ENCODE results near the gene SAMD10. TPM values are rescaled to one million over a fixed set of nuclear protein-coding genes. Genes with fewer than 3 reads are reported as not detected.
A peak's percentile ranks its signal among the peaks of the same experiment; 100 is the strongest.

The SAMD10 gene
- 17.2 TPM for polyA plus RNA-seq (2013)

GRCh38 chr20:63979557-63980316, at the start of gene SAMD10:
TSS of gene SAMD10 (minus strand) at chr20:63979642. CDS start at chr20:63979467, 175 bp downstream.
- peak; percentile 84 to 94 (median 92) for DNase-seq
- H3K4me3 ChIP-seq (ENCODE audit: control insufficient read depth in 1 of 7, extremely low read depth in 1 of 7, insufficient read depth in 4 of 7, low read depth in 2 of 7, low read length in 6 of 7), result peak within 1 kb of the TSS; percentile 58 to 99 (median 89)
- H3K27ac ChIP-seq (ENCODE audit: insufficient read depth in 1 of 2, low read depth in 1 of 2, low read length in 2 of 2, poor library complexity in 1 of 2, severe bottlenecking in 2 of 2), result peak within 1 kb of the TSS; percentile 20 to 88
- CTCF ChIA-PET, result interaction anchor here (0.8 to 2.3 kb wide), 20 partner anchors 8 to 181 kb away, joined by 3 to 18 read pairs (median 4); partner anchors contain the start of genes LKAAEAR1, OPRL1, RGS19 and TCEA2
- H3K4me1 ChIP-seq (ENCODE audit: control extremely low read depth in 1 of 4, control insufficient read depth in 4 of 4, insufficient read depth in 4 of 4, low read length in 3 of 4), result peaks cover 5 to 49% (median 43%) of the 10 kb centered on the region in 4 experiments
- 0% methylated on average over 37 of the region's 52 CpGs for WGBS (ENCODE audit: insufficient coverage)
- H3K36me3 ChIP-seq (ENCODE audit: control insufficient read depth in 4 of 4, insufficient read depth in 4 of 4, low read length in 3 of 4), result peaks cover 2 to 37% (median 28%) of the 10 kb centered on the region in 4 experiments
- POLR2A ChIA-PET, result interaction anchor here (0.6 to 0.8 kb wide), 3 partner anchors 59 to 950 kb away, joined by 3 read pairs; no protein-coding TSS in a partner anchor
- H3K27me3 ChIP-seq (replicated peaks in 2 of 5; ENCODE audit: control insufficient read depth in 4 of 5, insufficient read depth in 5 of 5, low read length in 4 of 5), result no peaks in the 10 kb centered on the region
- no peaks in the 10 kb centered on the region for H3K9me3 ChIP-seq (ENCODE audit: control extremely low read depth in 1 of 5, control insufficient read depth in 4 of 5, insufficient read depth in 2 of 5, low read depth in 1 of 5, low read length in 4 of 5)

DNA sequence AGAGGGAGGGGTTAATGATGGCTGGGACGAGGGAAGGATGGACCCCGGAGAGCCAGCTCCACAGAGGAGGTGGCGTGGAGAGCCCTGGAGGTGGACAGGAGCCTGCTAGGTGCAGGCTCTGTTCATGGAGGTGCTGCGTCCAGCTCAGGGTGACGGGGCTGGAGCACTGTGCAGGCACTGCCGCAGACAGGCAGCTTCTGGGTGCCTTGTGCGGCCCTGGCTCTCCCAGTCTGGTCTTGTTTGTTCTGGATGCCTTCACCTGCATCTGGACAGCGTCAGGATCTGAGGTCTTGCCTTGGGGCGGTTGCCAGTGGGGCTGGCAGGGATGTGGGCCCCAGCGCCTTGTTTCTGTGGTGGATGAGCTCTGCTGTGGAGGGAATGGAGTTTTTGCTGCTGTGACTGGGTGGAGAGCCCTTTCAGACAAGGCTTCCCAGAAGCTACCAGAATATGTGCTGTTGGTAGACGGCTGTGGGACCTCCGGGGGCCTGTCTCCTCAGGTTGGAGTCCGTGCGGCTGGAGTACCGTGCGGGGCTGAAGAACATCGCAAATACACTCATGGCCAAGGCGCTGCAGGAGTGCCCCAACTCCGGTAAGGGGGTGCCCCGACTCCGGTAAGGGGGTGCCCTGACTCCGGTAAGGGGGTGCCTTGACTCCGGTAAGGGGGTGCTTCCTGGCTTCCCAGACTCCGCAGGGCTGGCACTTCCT, 48.7 kb upstream of the SAMD10 start:
- H3K9me3 ChIP-seq (ENCODE audit: control extremely low read depth in 1 of 5, control insufficient read depth in 4 of 5, insufficient read depth in 2 of 5, low read depth in 1 of 5, low read length in 4 of 5), result no peaks in the 10 kb centered on the region
- H3K4me1 ChIP-seq (ENCODE audit: control extremely low read depth in 1 of 4, control insufficient read depth in 4 of 4, insufficient read depth in 4 of 4, low read length in 3 of 4), result no peaks in the 10 kb centered on the region
- CTCF ChIA-PET, result interaction anchor here (1.4 to 3.1 kb wide), 2 partner anchors 10 to 29 kb away, joined by 5 to 16 read pairs; no protein-coding TSS in a partner anchor
- H3K27me3 ChIP-seq (replicated peaks in 2 of 5; ENCODE audit: control insufficient read depth in 4 of 5, insufficient read depth in 5 of 5, low read length in 4 of 5), result no peaks in the 10 kb centered on the region
- POLR2A ChIA-PET, result interaction anchor here (0.5 kb wide), 1 partner anchor 31 kb away, joined by 5 read pairs; no protein-coding TSS in a partner anchor
- 98% methylated on average over 17 of the region's 24 CpGs for WGBS (ENCODE audit: insufficient coverage)
- DNase-seq, result no peak
- peaks cover 30 to 95% (median 85%) of the 10 kb centered on the region in 4 experiments for H3K36me3 ChIP-seq (ENCODE audit: control insufficient read depth in 4 of 4, insufficient read depth in 4 of 4, low read length in 3 of 4)
- H3K4me3 ChIP-seq (ENCODE audit: control insufficient read depth in 1 of 7, extremely low read depth in 1 of 7, insufficient read depth in 4 of 7, low read depth in 2 of 7, low read length in 6 of 7), result no peak overlapping the region
- no peak overlapping the region for H3K27ac ChIP-seq (ENCODE audit: insufficient read depth in 1 of 2, low read depth in 1 of 2, low read length in 2 of 2, poor library complexity in 1 of 2, severe bottlenecking in 2 of 2)

- Histone ChIP-seq H3K27ac (ENCODE audit: insufficient read depth in 1 of 2, low read depth in 1 of 2, low read length in 2 of 2, poor library complexity in 1 of 2, severe bottlenecking in 2 of 2) (no peak overlapping the region), H3K27me3 (replicated peaks in 2 of 5; ENCODE audit: control insufficient read depth in 4 of 5, insufficient read depth in 5 of 5, low read length in 4 of 5) (no peaks in the 10 kb centered on the region), H3K4me3 (ENCODE audit: control insufficient read depth in 1 of 7, extremely low read depth in 1 of 7, insufficient read depth in 4 of 7, low read depth in 2 of 7, low read length in 6 of 7) (no peak overlapping the region), H3K36me3 (ENCODE audit: control insufficient read depth in 4 of 4, insufficient read depth in 4 of 4, low read length in 3 of 4) (peaks cover 31 to 97% (median 83%) of the 10 kb centered on the region in 4 experiments), H3K4me1 (ENCODE audit: control extremely low read depth in 1 of 4, control insufficient read depth in 4 of 4, insufficient read depth in 4 of 4, low read length in 3 of 4) (no peaks in the 10 kb centered on the region), H3K9me3 (ENCODE audit: control extremely low read depth in 1 of 5, control insufficient read depth in 4 of 5, insufficient read depth in 2 of 5, low read depth in 1 of 5, low read length in 4 of 5) (no peaks in the 10 kb centered on the region)
- POLR2A ChIA-PET, result no interaction called here
- CTCF ChIA-PET, result interaction anchor here (3.1 kb wide), 1 partner anchor 12 kb away, joined by 16 read pairs; no protein-coding TSS in a partner anchor
- WGBS (ENCODE audit: insufficient coverage), result 89% methylated on average over 24 of the region's 29 CpGs
- no peak for DNase-seq
Observed at GRCh38 chr20:64025826-64026412, 46.5 kb upstream of the SAMD10 start.

DNA sequence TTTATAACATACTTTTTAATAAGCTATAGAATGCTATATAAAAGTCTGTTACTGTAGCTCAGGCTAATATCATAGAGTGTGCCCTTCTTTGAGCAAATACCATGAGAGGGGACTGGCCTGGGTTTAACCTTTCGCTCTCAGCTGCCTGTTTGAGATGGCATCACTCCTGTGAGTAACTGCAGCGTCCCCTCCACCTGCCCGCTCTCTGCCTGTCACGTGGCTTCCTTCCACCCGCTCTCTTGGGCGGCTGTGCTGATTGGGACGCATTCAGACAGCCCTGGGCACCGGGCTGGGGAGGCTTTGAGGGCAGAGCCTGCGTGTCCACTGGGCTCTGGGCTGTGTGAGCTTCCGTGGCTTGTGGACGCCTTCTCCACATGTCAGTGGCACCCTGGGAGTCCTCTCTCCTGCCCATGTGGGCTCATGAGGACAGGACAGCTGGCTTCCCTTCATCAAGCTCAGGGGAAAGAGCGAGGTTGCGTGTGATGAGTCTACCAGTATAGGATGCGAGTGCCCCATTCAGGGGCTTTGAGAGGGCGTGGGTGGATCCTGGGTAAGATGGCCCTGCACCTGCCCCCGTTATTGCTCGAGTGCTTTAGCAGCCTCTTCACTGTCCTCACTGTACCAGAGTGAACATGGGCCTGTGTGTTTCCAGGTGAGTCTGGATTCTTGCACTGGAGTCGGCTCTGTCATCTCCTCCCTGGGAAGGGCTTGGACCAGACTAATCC, 45.8 kb upstream of the SAMD10 start:
- ChIA-PET POLR2A (no interaction called here), CTCF (no interaction called here)
- over 99% methylated on average over 12 of the region's 18 CpGs for WGBS (ENCODE audit: insufficient coverage)

DNA sequence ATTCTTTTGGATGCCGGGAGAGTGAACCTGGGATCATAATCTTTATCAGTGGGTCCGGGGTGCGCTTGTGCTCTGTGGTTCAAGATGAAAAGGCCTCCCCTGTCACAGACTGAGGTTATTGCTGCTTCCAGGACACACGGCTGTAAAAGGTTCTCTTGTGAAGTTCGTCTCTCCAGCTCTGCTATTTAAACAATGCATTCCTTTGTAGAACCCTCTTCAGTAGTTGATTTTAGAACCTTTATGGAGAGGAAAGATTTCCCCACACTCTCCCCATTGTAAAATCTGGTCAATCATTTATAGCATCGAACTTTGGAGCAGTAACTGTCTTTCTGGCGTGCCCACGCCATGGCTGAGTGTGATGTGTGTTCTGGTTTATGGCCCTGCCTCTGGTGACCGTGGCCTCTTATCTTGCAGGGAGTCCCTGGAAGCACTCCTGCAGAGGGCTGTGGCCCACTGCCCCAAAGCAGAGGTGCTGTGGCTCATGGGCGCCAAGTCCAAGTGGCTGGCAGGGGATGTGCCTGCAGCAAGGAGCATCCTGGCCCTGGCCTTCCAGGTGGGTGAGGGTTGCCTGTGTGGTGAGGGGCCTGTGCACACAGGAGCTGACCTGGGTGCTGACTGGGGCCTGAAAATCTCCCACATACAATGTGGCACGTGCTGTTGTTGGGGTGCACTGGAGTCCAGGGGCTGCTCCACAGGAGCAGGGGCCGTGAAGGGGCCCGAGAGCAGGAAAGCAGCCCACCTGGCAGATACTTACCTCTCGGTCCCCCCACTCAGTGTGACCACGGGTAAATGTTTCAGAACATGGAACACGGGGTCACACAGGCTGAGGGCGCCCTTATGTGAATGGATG, 44.9 kb upstream of the SAMD10 start:
- no peaks in the 10 kb centered on the region for H3K4me1 ChIP-seq (ENCODE audit: control extremely low read depth in 1 of 4, control insufficient read depth in 4 of 4, insufficient read depth in 4 of 4, low read length in 3 of 4)
- peaks cover 34 to 93% (median 71%) of the 10 kb centered on the region in 4 experiments for H3K36me3 ChIP-seq (ENCODE audit: control insufficient read depth in 4 of 4, insufficient read depth in 4 of 4, low read length in 3 of 4)
- no peak overlapping the region for H3K27ac ChIP-seq (ENCODE audit: insufficient read depth in 1 of 2, low read depth in 1 of 2, low read length in 2 of 2, poor library complexity in 1 of 2, severe bottlenecking in 2 of 2)
- ChIA-PET CTCF (interaction anchor here (0.7 to 1.0 kb wide), 2 partner anchors 13 to 45 kb away, joined by 3 read pairs; partner anchors contain the start of gene SAMD10), POLR2A (no interaction called here)
- 100% methylated on average over 7 of the region's 17 CpGs for WGBS (ENCODE audit: insufficient coverage)
- no peaks in the 10 kb centered on the region for H3K27me3 ChIP-seq (replicated peaks in 2 of 5; ENCODE audit: control insufficient read depth in 4 of 5, insufficient read depth in 5 of 5, low read length in 4 of 5)
- H3K4me3 ChIP-seq (ENCODE audit: control insufficient read depth in 1 of 7, extremely low read depth in 1 of 7, insufficient read depth in 4 of 7, low read depth in 2 of 7, low read length in 6 of 7), result no peak overlapping the region
- DNase-seq, result no peak
- no peaks in the 10 kb centered on the region for H3K9me3 ChIP-seq (ENCODE audit: control extremely low read depth in 1 of 5, control insufficient read depth in 4 of 5, insufficient read depth in 2 of 5, low read depth in 1 of 5, low read length in 4 of 5)

More for the DNA sequence above, 45.8 kb upstream of the SAMD10 start:
- H3K27me3 ChIP-seq (replicated peaks in 2 of 5; ENCODE audit: control insufficient read depth in 4 of 5, insufficient read depth in 5 of 5, low read length in 4 of 5), result no peaks in the 10 kb centered on the region
- no peaks in the 10 kb centered on the region for H3K9me3 ChIP-seq (ENCODE audit: control extremely low read depth in 1 of 5, control insufficient read depth in 4 of 5, insufficient read depth in 2 of 5, low read depth in 1 of 5, low read length in 4 of 5)
- peaks cover 31 to 96% (median 77%) of the 10 kb centered on the region in 4 experiments for H3K36me3 ChIP-seq (ENCODE audit: control insufficient read depth in 4 of 4, insufficient read depth in 4 of 4, low read length in 3 of 4)
- no peak for DNase-seq
- no peaks in the 10 kb centered on the region for H3K4me1 ChIP-seq (ENCODE audit: control extremely low read depth in 1 of 4, control insufficient read depth in 4 of 4, insufficient read depth in 4 of 4, low read length in 3 of 4)
- no peak overlapping the region for H3K27ac ChIP-seq (ENCODE audit: insufficient read depth in 1 of 2, low read depth in 1 of 2, low read length in 2 of 2, poor library complexity in 1 of 2, severe bottlenecking in 2 of 2)
- H3K4me3 ChIP-seq (ENCODE audit: control insufficient read depth in 1 of 7, extremely low read depth in 1 of 7, insufficient read depth in 4 of 7, low read depth in 2 of 7, low read length in 6 of 7), result no peak overlapping the region
